Kasumi-1 (cell line): Measurements from ENCODE around the gene PLCB1.
"Not testable (repeated sequence)": the region's sequence is repeated elsewhere in the genome, so short reads cannot be mapped to it uniquely, and the experiment has no call there.

Experiments
- DNase-seq, 2 experiments: peaks; one replicate each; lab custom pipeline; 2025; lab: John Stamatoyannopoulos, UW

Gene PLCB1

GRCh38 chr20:8156235-8157079, 24.4 kb downstream of the PLCB1 start:
- DNase-seq, result peak; percentile 11 to 12

- DNase-seq, result not testable (repeated sequence)
Observed at GRCh38 chr20:8159217-8159616, 27.2 kb downstream of the PLCB1 start.

- no peak for DNase-seq
Observed at GRCh38 chr20:8161264-8162071, 29.4 kb downstream of the PLCB1 start.

GRCh38 chr20:8162610-8163009, 30.5 kb downstream of the PLCB1 start:
- DNase-seq, result no peak

- DNase-seq, result no peak
Observed at GRCh38 chr20:8163543-8163942, 31.5 kb downstream of the PLCB1 start.

GRCh38 chr20:8166730-8167129, 34.7 kb downstream of the PLCB1 start:
- no peak for DNase-seq

- DNase-seq, result no peak
Observed at GRCh38 chr20:8168785-8169288, 36.8 kb downstream of the PLCB1 start.

- no peak for DNase-seq
Observed at GRCh38 chr20:8170921-8171320, 38.9 kb downstream of the PLCB1 start.

GRCh38 chr20:8172191-8172590, 40.1 kb downstream of the PLCB1 start:
- no peak for DNase-seq

GRCh38 chr20:8175741-8176675, 43.9 kb downstream of the PLCB1 start:
- no peak for DNase-seq

- no peak for DNase-seq
Observed at GRCh38 chr20:8183526-8183925, 51.5 kb downstream of the PLCB1 start.

GRCh38 chr20:8187740-8188139, 55.7 kb downstream of the PLCB1 start:
- DNase-seq, result no peak

GRCh38 chr20:8190043-8190880, 58.2 kb downstream of the PLCB1 start:
- no peak for DNase-seq

GRCh38 chr20:8194721-8195120, 62.7 kb downstream of the PLCB1 start:
- no peak for DNase-seq

GRCh38 chr20:8196096-8196495, 64.0 kb downstream of the PLCB1 start:
- no peak for DNase-seq

GRCh38 chr20:8200220-8200619, 68.2 kb downstream of the PLCB1 start:
- DNase-seq, result no peak

GRCh38 chr20:8203366-8203765, 71.3 kb downstream of the PLCB1 start:
- no peak for DNase-seq

- DNase-seq, result no peak
Observed at GRCh38 chr20:8205996-8206395, 73.9 kb downstream of the PLCB1 start.

- no peak for DNase-seq
Observed at GRCh38 chr20:8208226-8208625, 76.2 kb downstream of the PLCB1 start.

- DNase-seq, result no peak
Observed at GRCh38 chr20:8209061-8209460, 77.0 kb downstream of the PLCB1 start.

- no peak for DNase-seq
Observed at GRCh38 chr20:8210749-8211148, 78.7 kb downstream of the PLCB1 start.
